M059J (cell line): ENCODE data around the gene PCDHB6. TPM values are rescaled to one million over a fixed set of nuclear protein-coding genes. Genes with fewer than 3 reads are reported as not detected.
A peak's percentile ranks its signal among the peaks of the same experiment; 100 is the strongest.
"Not testable (repeated sequence)": the region's sequence is repeated elsewhere in the genome, so short reads cannot be mapped to it uniquely, and the experiment has no call there.

Experiments used
- DNase-seq: peaks from one replicate; pipeline ENCODE4 v3.0.0-alpha.2; 2012; ENCODE audit warnings: low read depth
- total RNA-seq: library from RNA; depleted of rRNA; stranded (reverse); fragments of >200 nt; shearing (Covaris generic); gene quantifications from 2 replicates; pipeline ENCODE4 v1.2.3, GENCODE V29; 2014; rRNA removed

PCDHB6 gene
- 0.49 and 0.62 TPM in 2 replicates for total RNA-seq

GRCh38 chr5:141149812-141150211, at the start of gene PCDHB6:
Gene PCDHB6 (plus strand): TSS chr5:141150057. CDS start chr5:141150258, 201 bp downstream.
- DNase-seq, result peak; percentile 56

- peak; percentile 87 for DNase-seq
These were observed 49.5 kb upstream of the PCDHB6 start, which contains the start of gene PCDHB3 for GRCh38 chr5:141100243-141100805. Gene PCDHB3 (plus strand): TSS chr5:141100473. CDS start chr5:141100650, 177 bp downstream.

GRCh38 chr5:141101059-141101458, 48.8 kb upstream of the PCDHB6 start:
- peak; percentile 30 for DNase-seq

GRCh38 chr5:141102070-141102469, 47.8 kb upstream of the PCDHB6 start:
- not testable (repeated sequence) for DNase-seq

GRCh38 chr5:141102471-141102870, 47.4 kb upstream of the PCDHB6 start:
- not testable (repeated sequence) for DNase-seq

- no peak for DNase-seq
These were observed 44.5 kb upstream of the PCDHB6 start for GRCh38 chr5:141105350-141105749.

GRCh38 chr5:141119250-141119649, 30.6 kb upstream of the PCDHB6 start:
- no peak for DNase-seq

GRCh38 chr5:141121563-141121962, 28.3 kb upstream of the PCDHB6 start, which contains the start of gene PCDHB4:
Gene PCDHB4 (plus strand): TSS chr5:141121818. CDS start chr5:141121999, 181 bp downstream.
- no peak for DNase-seq

GRCh38 chr5:141121985-141122384, 27.9 kb upstream of the PCDHB6 start:
- DNase-seq, result no peak

GRCh38 chr5:141123396-141124135, 26.3 kb upstream of the PCDHB6 start:
- not testable (repeated sequence) for DNase-seq

GRCh38 chr5:141127305-141127704, 22.6 kb upstream of the PCDHB6 start:
- DNase-seq, result no peak

GRCh38 chr5:141135030-141135717, 14.7 kb upstream of the PCDHB6 start, which contains the start of gene PCDHB5:
Gene PCDHB5 (plus strand): TSS chr5:141135206. CDS start chr5:141135435, 229 bp downstream.
- no peak for DNase-seq

GRCh38 chr5:141135718-141136266, 14.1 kb upstream of the PCDHB6 start:
- no peak for DNase-seq

- not testable (repeated sequence) for DNase-seq
These were observed 12.5 kb upstream of the PCDHB6 start for GRCh38 chr5:141137346-141137745.

- no peak for DNase-seq
These were observed 551 bp downstream of the PCDHB6 start for GRCh38 chr5:141150224-141150992.

GRCh38 chr5:141150993-141151325, 1.1 kb downstream of the PCDHB6 start:
- DNase-seq, result no peak

GRCh38 chr5:141151632-141152031, 1.8 kb downstream of the PCDHB6 start:
- DNase-seq, result not testable (repeated sequence)

- not testable (repeated sequence) for DNase-seq
These were observed 2.2 kb downstream of the PCDHB6 start for GRCh38 chr5:141152096-141152495.

- DNase-seq, result peak; percentile 61
These were observed 5.9 kb downstream of the PCDHB6 start for GRCh38 chr5:141155540-141156374.

- not testable (repeated sequence) for DNase-seq
These were observed 7.5 kb downstream of the PCDHB6 start for GRCh38 chr5:141157356-141157755.
